ENCODE measurements around the gene VPS16.

Gene VPS16

DNA sequence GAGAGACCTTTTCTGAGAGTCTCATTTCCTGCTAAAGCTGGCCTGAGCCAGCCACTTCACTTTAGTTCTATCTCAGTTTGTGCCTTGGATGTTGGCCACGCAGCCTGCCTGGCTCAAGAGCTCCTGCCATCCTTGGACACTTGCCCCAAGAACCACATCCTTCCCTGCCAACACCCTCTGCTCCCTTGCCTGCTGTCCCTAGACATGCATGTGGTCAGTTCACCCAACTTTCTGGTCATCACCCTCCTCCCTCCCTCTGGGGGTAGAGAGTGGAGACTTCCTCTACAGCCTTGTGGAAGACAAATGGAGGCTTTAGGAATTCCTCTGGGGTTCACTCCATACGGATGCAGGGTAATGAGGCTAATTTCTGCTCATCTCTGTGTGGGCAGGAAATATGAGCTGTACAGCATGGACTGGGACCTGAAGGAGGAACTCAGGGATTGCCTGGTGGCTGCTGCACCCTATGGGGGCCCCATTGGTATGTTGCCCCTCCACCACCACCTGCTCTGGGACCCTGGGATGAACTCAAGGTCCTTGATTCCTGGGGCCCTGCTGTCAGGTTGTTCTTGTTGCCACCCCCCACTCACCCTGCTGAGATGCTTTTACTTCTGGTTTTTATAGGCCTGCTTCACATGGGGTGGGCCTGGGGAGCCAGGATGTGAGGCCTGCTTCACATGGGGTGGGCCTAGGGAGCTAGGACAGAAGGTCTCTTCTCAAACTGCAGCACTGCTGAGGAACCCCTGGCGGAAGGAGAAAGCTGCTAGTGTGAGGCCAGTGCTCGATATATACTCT, 19.0 kb downstream of the VPS16 start:
- no peaks in the 10 kb centered on the region for H3K9me3 ChIP-seq (ENCODE audit: control insufficient read depth, insufficient read depth, low read depth, low read length)
- no peak overlapping the region for H3K27ac ChIP-seq (ENCODE audit: extremely low read depth, low read depth, low read length)
- H3K4me3 ChIP-seq (ENCODE audit: low read depth, low read length) = no peak overlapping the region
- POLR2A ChIA-PET = no interaction called here
- CTCF ChIA-PET = interaction anchor here (0.5 to 2.0 kb wide), 4 partner anchors 10 to 141 kb away, joined by 3 to 8 read pairs (median 4); no protein-coding TSS in a partner anchor
- TF ChIP-seq ZNF701 (tag by site-specific recombination; IDR thresholded peaks at IDR 0.05) = no peak
- no peak for TF ChIP-seq ZNF707 (tag by site-specific recombination; IDR thresholded peaks at IDR 0.05)
- no peak for TF ChIP-seq ZNF777 (tag by site-specific recombination; IDR thresholded peaks at IDR 0.05; ENCODE audit: borderline replicate concordance)
- no peak for TF ChIP-seq ZBTB20 (tag by site-specific recombination; IDR thresholded peaks at IDR 0.05)
- TF ChIP-seq ZIC2 (tag by site-specific recombination; IDR thresholded peaks at IDR 0.05) = peak; percentile 95
- no peak for TF ChIP-seq ZEB2 (tag by site-specific recombination; IDR thresholded peaks at IDR 0.05)
- TF ChIP-seq ZNF140 (tag by site-specific recombination; IDR thresholded peaks at IDR 0.05) = no peak
- TF ChIP-seq ZNF132 (tag by site-specific recombination; IDR thresholded peaks at IDR 0.05; ENCODE audit: borderline replicate concordance) = no peak
- TF ChIP-seq ZSCAN23 (tag by site-specific recombination; IDR thresholded peaks at IDR 0.05) = no peak
- TF ChIP-seq GLIS1 (tag by site-specific recombination; IDR thresholded peaks at IDR 0.05) = 0 out of 2 replicates have a peak, but pooled peaks have one; percentile 16
- H3K36me3 ChIP-seq (ENCODE audit: control insufficient read depth in 2 of 2, insufficient read depth in 1 of 2, low read length in 2 of 2) = peaks cover 0 to 29% of the 10 kb centered on the region in 2 experiments; a peak in 2 of 3 replicates
- H3K4me1 ChIP-seq (ENCODE audit: control insufficient read depth, insufficient read depth, low read length) = no peaks in the 10 kb centered on the region

DNA sequence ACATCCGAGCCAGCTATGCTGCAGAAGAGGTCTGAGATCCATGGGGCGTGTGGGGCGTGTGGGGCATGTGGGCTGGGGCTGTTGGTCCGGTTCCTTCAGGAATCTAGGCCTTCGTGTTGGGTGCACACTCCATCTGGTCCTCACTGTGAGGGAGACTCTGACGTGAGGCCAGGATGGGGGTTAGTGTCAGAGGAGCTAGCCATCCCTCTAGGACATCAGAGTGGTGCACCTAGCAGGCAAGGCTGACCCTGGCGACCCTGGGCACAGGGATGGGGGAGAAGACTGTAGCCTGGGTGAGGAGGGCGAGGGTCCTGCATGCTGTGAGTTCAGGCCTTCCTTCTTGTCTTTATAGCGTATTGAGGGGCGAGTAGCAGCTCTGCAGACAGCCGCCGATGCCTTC, 24.1 kb downstream of the VPS16 start:
- peaks cover 0 to 54% of the 10 kb centered on the region in 2 experiments; a peak in 2 of 3 replicates for H3K36me3 ChIP-seq (ENCODE audit: control insufficient read depth in 2 of 2, insufficient read depth in 1 of 2, low read length in 2 of 2)
- CTCF ChIA-PET = interaction anchor here (0.9 to 3.4 kb wide), 5 partner anchors 8 to 137 kb away, joined by 3 to 22 read pairs (median 10); no protein-coding TSS in a partner anchor
- no peak overlapping the region for H3K4me3 ChIP-seq (ENCODE audit: low read depth, low read length)
- TF ChIP-seq ZNF37A (tag by site-specific recombination; IDR thresholded peaks at IDR 0.05) (no peak), ZNF426 (tag by site-specific recombination; IDR thresholded peaks at IDR 0.05) (no peak), ZNF624 (tag by site-specific recombination; IDR thresholded peaks at IDR 0.05) (no peak), ZNF433 (tag by site-specific recombination; IDR thresholded peaks at IDR 0.05; ENCODE audit: low read depth) (no peak), ZNF175 (tag by site-specific recombination; IDR thresholded peaks at IDR 0.05) (no peak), OSR2 (tag by site-specific recombination; IDR thresholded peaks at IDR 0.05) (no peak), YY1 (tag by site-specific recombination; IDR thresholded peaks at IDR 0.05) (no peak), ZNF629 (tag by site-specific recombination; IDR thresholded peaks at IDR 0.05) (no peak), ZSCAN30 (tag by site-specific recombination; IDR thresholded peaks at IDR 0.05) (no peak), ZNF19 (tag by site-specific recombination; IDR thresholded peaks at IDR 0.05; ENCODE audit: low read depth) (no peak)
- TF ChIP-seq, protein P1, sequence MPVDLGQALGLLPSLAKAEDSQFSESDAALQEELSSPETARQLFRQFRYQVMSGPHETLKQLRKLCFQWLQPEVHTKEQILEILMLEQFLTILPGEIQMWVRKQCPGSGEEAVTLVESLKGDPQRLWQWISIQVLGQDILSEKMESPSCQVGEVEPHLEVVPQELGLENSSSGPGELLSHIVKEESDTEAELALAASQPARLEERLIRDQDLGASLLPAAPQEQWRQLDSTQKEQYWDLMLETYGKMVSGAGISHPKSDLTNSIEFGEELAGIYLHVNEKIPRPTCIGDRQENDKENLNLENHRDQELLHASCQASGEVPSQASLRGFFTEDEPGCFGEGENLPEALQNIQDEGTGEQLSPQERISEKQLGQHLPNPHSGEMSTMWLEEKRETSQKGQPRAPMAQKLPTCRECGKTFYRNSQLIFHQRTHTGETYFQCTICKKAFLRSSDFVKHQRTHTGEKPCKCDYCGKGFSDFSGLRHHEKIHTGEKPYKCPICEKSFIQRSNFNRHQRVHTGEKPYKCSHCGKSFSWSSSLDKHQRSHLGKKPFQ (tag by site-specific recombination; IDR thresholded peaks at IDR 0.05) = no peak
- TF ChIP-seq, protein P2, sequence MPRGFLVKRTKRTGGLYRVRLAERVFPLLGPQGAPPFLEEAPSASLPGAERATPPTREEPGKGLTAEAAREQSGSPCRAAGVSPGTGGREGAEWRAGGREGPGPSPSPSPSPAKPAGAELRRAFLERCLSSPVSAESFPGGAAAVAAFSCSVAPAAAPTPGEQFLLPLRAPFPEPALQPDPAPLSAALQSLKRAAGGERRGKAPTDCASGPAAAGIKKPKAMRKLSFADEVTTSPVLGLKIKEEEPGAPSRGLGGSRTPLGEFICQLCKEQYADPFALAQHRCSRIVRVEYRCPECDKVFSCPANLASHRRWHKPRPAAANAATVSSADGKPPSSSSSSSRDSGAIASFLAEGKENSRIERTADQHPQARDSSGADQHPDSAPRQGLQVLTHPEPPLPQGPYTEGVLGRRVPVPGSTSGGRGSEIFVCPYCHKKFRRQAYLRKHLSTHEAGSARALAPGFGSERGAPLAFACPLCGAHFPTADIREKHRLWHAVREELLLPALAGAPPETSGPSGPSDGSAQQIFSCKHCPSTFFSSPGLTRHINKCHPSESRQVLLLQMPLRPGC (tag by site-specific recombination; IDR thresholded peaks at IDR 0.05) = no peak
- TF ChIP-seq, protein P3, sequence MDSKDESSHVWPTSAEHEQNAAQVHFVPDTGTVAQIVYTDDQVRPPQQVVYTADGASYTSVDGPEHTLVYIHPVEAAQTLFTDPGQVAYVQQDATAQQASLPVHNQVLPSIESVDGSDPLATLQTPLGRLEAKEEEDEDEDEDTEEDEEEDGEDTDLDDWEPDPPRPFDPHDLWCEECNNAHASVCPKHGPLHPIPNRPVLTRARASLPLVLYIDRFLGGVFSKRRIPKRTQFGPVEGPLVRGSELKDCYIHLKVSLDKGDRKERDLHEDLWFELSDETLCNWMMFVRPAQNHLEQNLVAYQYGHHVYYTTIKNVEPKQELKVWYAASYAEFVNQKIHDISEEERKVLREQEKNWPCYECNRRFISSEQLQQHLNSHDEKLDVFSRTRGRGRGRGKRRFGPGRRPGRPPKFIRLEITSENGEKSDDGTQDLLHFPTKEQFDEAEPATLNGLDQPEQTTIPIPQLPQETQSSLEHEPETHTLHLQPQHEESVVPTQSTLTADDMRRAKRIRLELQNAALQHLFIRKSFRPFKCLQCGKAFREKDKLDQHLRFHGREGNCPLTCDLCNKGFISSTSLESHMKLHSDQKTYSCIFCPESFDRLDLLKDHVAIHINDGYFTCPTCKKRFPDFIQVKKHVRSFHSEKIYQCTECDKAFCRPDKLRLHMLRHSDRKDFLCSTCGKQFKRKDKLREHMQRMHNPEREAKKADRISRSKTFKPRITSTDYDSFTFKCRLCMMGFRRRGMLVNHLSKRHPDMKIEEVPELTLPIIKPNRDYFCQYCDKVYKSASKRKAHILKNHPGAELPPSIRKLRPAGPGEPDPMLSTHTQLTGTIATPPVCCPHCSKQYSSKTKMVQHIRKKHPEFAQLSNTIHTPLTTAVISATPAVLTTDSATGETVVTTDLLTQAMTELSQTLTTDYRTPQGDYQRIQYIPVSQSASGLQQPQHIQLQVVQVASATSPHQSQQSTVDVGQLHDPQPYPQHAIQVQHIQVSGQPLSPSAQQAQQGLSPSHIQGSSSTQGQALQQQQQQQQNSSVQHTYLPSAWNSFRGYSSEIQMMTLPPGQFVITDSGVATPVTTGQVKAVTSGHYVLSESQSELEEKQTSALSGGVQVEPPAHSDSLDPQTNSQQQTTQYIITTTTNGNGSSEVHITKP (tag by site-specific recombination; IDR thresholded peaks at IDR 0.05) = no peak
- no peaks in the 10 kb centered on the region for H3K9me3 ChIP-seq (ENCODE audit: control insufficient read depth, insufficient read depth, low read depth, low read length)
- POLR2A ChIA-PET = interaction anchor here (0.6 kb wide), 1 partner anchor 58 kb away, joined by 3 read pairs; no protein-coding TSS in a partner anchor
- H3K4me1 ChIP-seq (ENCODE audit: control insufficient read depth, insufficient read depth, low read length) = no peaks in the 10 kb centered on the region; the same call in none of the 2 replicates
- H3K27ac ChIP-seq (ENCODE audit: extremely low read depth, low read depth, low read length) = no peak overlapping the region
